Liver (tissue), 10 donors: Measurements from ENCODE around the gene COMMD10. TPM values are rescaled to one million over a fixed set of nuclear protein-coding genes. Genes with fewer than 3 reads are reported as not detected.

ENCODE experiments used
- DNase-seq: peaks from one replicate; pipeline ENCODE4 v3.0.0-alpha.2; 2017; ENCODE audit warnings: low spot score
- H3K27ac ChIP-seq, 2 donors: one replicate each; pipeline ENCODE4 v1.7.0; 2013; ENCODE audit warnings: inconsistent platforms in 2 of 2, low read length in 2 of 2, control low read depth in 1 of 2, low read depth in 1 of 2, mild to moderate bottlenecking in 1 of 2
- H3K27me3 ChIP-seq, 4 donors: one replicate each; pipeline versions ENCODE4 v1.6.1 to v1.7.0; 2013; ENCODE audit warnings: low read length in 3 of 4, inconsistent platforms in 1 of 4, mild to moderate bottlenecking in 1 of 4, moderate library complexity in 1 of 4; ENCODE audit not compliant: control insufficient read depth in 4 of 4, insufficient read depth in 4 of 4
- H3K36me3 ChIP-seq, 4 donors: one replicate each; pipeline versions ENCODE4 v1.6.1 to v1.7.0; 2013; ENCODE audit warnings: low read length in 3 of 4, mild to moderate bottlenecking in 3 of 4, low read depth in 1 of 4, moderate library complexity in 1 of 4; ENCODE audit not compliant: control insufficient read depth in 4 of 4, insufficient read depth in 3 of 4
- H3K4me1 ChIP-seq, 4 donors: one replicate each; pipeline versions ENCODE4 v1.6.1 to v1.7.0; 2013; ENCODE audit warnings: low read length in 3 of 4, mild to moderate bottlenecking in 3 of 4, moderate library complexity in 1 of 4; ENCODE audit not compliant: control insufficient read depth in 4 of 4, insufficient read depth in 4 of 4
- H3K4me3 ChIP-seq, 3 donors: one replicate each; pipeline versions ENCODE4 v1.6.1 to v1.7.0; 2013; ENCODE audit warnings: low read length in 3 of 3, control low read depth in 1 of 3, low read depth in 1 of 3, mild to moderate bottlenecking in 1 of 3
- H3K9ac ChIP-seq, 2 donors: one replicate each; pipeline ENCODE4 v1.7.0; 2013; ENCODE audit warnings: low read length in 2 of 2, mild to moderate bottlenecking in 2 of 2, moderate library complexity in 2 of 2, control low read depth in 1 of 2, low read depth in 1 of 2
- H3K9me3 ChIP-seq, 4 donors: one replicate each; pipeline versions ENCODE4 v1.6.1 to v1.7.0; 2013; ENCODE audit warnings: low read length in 3 of 4; ENCODE audit not compliant: control insufficient read depth in 4 of 4
- EGR1 ChIP-seq, 2 donors: IDR thresholded peaks; 2 replicates each; pipeline ENCODE4 v1.6.1; 2016 to 2018; ENCODE audit warnings: antibody characterized with exemption in 2 of 2, low read depth in 2 of 2
- FOXA1 ChIP-seq: IDR thresholded peaks from 2 replicates; pipeline ENCODE4 v1.6.1; 2016; ENCODE audit warnings: antibody characterized with exemption
- FOXA2 ChIP-seq: IDR thresholded peaks from 2 replicates; pipeline ENCODE4 v1.6.1; 2016; ENCODE audit warnings: antibody characterized with exemption
- GABPA ChIP-seq, 2 donors: IDR thresholded peaks in 1 of 2; conservative IDR thresholded peaks in 1 of 2; 2 replicates each; pipeline ENCODE4 v1.6.1; 2016; ENCODE audit warnings: antibody characterized with exemption in 2 of 2, mild to moderate bottlenecking in 1 of 2, moderate library complexity in 1 of 2
- JUND ChIP-seq, 2 donors: IDR thresholded peaks; 2 replicates each; pipeline ENCODE4 v1.6.1; 2016; ENCODE audit warnings: antibody characterized with exemption in 2 of 2
- MAX ChIP-seq: IDR thresholded peaks from 2 replicates; pipeline ENCODE4 v1.6.1; 2016; ENCODE audit warnings: antibody characterized with exemption
- NR2F2 ChIP-seq: IDR thresholded peaks from 2 replicates; pipeline ENCODE4 v1.6.1; 2016; ENCODE audit warnings: antibody characterized with exemption
- REST ChIP-seq: IDR thresholded peaks from 2 replicates; pipeline ENCODE4 v1.6.1; 2016; ENCODE audit warnings: antibody characterized with exemption, mild to moderate bottlenecking
- SP1 ChIP-seq: IDR thresholded peaks from 2 replicates; pipeline ENCODE4 v1.6.1; 2018; ENCODE audit warnings: antibody characterized with exemption, mild to moderate bottlenecking
- TAF1 ChIP-seq: conservative IDR thresholded peaks from 2 replicates; pipeline ENCODE4 v1.6.1; 2016; ENCODE audit warnings: antibody characterized with exemption, mild to moderate bottlenecking
- WGBS: extraction: QIAGEN DNeasy Blood & Tissue Kit; methylation state at CpG from one replicate; pipeline ENCODE4 v1.1.7; 2013; 5-methylcytosine and 5-hydroxymethylcytosine counted together
- polyA plus RNA-seq, 2 donors: library from polyadenylated mRNA; stranded (reverse) in 1 of 2; unstranded in 1 of 2; fragments of 200-250 nt in 1 of 2; fragments of >200 nt in 1 of 2; fragmentation: Nextera tagmentation in 1 of 2; extraction: Ambion mirVana in 1 of 2; gene quantifications; one replicate each; pipeline versions ENCODE4 v1.2.1 to v1.2.3, GENCODE V29; 2013 to 2015
- small RNA-seq: library from RNA; depleted of rRNA; stranded (forward); fragments of <200 nt; gene quantifications from one replicate; pipeline ENCODE3, GENCODE V24; 2014
- total RNA-seq, 2 donors: library from RNA; depleted of rRNA; stranded (reverse); fragments of >200 nt; gene quantifications; one replicate each; pipeline ENCODE4 v1.2.3, GENCODE V29; 2014
- TF ChIP-seq, protein P1 (sequence below): IDR thresholded peaks from 2 replicates; pipeline ENCODE4 v1.6.1; 2016; ENCODE audit warnings: antibody characterized with exemption
- donor health status: healthy.
- donor health status: healthy.
- donor health status: healthy.
- donor health status: healthy.
- donor health status: healthy.

Gene COMMD10
- total and polyA plus RNA-seq, 4 donors = 8.9 to 30.5 (median 19.3) TPM

- no peaks in the 10 kb centered on the region for H3K36me3 ChIP-seq
- WGBS = 94% methylated on average over 2 of the region's 2 CpGs
These were observed 256.0 kb downstream of the COMMD10 start for GRCh38 chr5:116340799-116341198.

More at GRCh38 chr5:116340799-116341198, 256.0 kb downstream of the COMMD10 start:
- Histone ChIP-seq H3K27me3 (no peaks in the 10 kb centered on the region), H3K9me3 (peaks cover 0 to 3% (median 0%) of the 10 kb centered on the region in 4 donors), H3K9ac (no peak overlapping the region), H3K4me1 (no peaks in the 10 kb centered on the region), H3K4me3 (no peak overlapping the region), H3K27ac (no peak overlapping the region)
- no peak for TF ChIP-seq MAX
- TF ChIP-seq FOXA1 = no peak
- no peak for TF ChIP-seq EGR1 (IDR thresholded peaks at IDR 0.05; ENCODE audit: low read depth in 2 of 2)
- TF ChIP-seq, protein P1, sequence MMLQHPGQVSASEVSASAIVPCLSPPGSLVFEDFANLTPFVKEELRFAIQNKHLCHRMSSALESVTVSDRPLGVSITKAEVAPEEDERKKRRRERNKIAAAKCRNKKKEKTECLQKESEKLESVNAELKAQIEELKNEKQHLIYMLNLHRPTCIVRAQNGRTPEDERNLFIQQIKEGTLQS = no peak
- no peak for TF ChIP-seq FOXA2
- TF ChIP-seq GABPA (IDR thresholded peaks at IDR 0.05 in 1 of 2, conservative IDR thresholded peaks at IDR 0.05 in 1 of 2) = no peak
- no peak for TF ChIP-seq TAF1
- no peak for TF ChIP-seq REST
- TF ChIP-seq SP1 = no peak
- no peak for TF ChIP-seq JUND (IDR thresholded peaks at IDR 0.05)
- no peak for TF ChIP-seq NR2F2
- DNase-seq = no peak

Small RNA genes within 50 kb of the gene (small RNA-seq; reads per million reads assigned to genes)
- gene HMGN2P27 = not detected
- not detected for gene RNU6-644P

Other genes with a start within 250 kb of the COMMD10 start
- 10 to 100 TPM; 14.8 to 43.1 TPM for gene ATG12, start 243.5 kb upstream of the COMMD10 start, total RNA-seq
- gene ATG12, start 243.5 kb upstream of the COMMD10 start, polyA plus RNA-seq = 10 to 100 TPM; 15.6 to 32.5 TPM
- 10 to 100 TPM; 40.4 to 41.5 TPM for gene AP3S1, start 243.1 kb upstream of the COMMD10 start, total RNA-seq
- 10 to 100 TPM; 32.7 to 52.7 TPM for gene AP3S1, start 243.1 kb upstream of the COMMD10 start, polyA plus RNA-seq
- gene LVRN, start 122.5 kb upstream of the COMMD10 start, total RNA-seq = under 1 TPM in 1 of 2 donors, not detected in 1; 0.17 TPM
- under 1 TPM; 0.05 to 0.11 TPM for gene LVRN, start 122.5 kb upstream of the COMMD10 start, polyA plus RNA-seq
- not detected for gene ARL14EPL, start 52.6 kb upstream of the COMMD10 start, total RNA-seq
- not detected for gene ARL14EPL, start 52.6 kb upstream of the COMMD10 start, polyA plus RNA-seq